CD14-positive monocyte (primary cell): ENCODE results near the gene LYPD1. TPM values are rescaled to one million over a fixed set of nuclear protein-coding genes. Genes with fewer than 3 reads are reported as not detected.

Experiments
- DNase-seq, 3 donors: peaks; one replicate each; pipeline ENCODE4 v3.0.0-alpha.2; 2011 to 2022
- H2AFZ ChIP-seq: 2 replicates; pipeline ENCODE4 v1.6.0; 2012; ENCODE audit warnings: mild to moderate bottlenecking, low read depth, low read length, inconsistent platforms; ENCODE audit not compliant: insufficient read depth, poor library complexity, severe bottlenecking
- H3K27ac ChIP-seq, 2 donors: 1 replicate in 1 of 2; 2 replicates in 1 of 2; pipeline ENCODE4 v1.5.1; 2012 to 2013; ENCODE audit warnings: low read length in 2 of 2, control low read depth in 1 of 2, inconsistent platforms in 1 of 2, low read depth in 1 of 2, mild to moderate bottlenecking in 1 of 2
- H3K27me3 ChIP-seq, 2 donors: one replicate each; pipeline versions ENCODE4 v1.6.0 to v1.6.1; 2011 to 2013; ENCODE audit warnings: low read length in 2 of 2; ENCODE audit not compliant: control insufficient read depth in 2 of 2, insufficient read depth in 2 of 2
- H3K36me3 ChIP-seq, 2 donors: replicated peaks in 1 of 2; 1 replicate in 1 of 2; 2 replicates in 1 of 2; pipeline versions ENCODE4 v1.5.1 to v1.6.1; 2012 to 2013; ENCODE audit warnings: low read length in 2 of 2, control low read depth in 1 of 2, inconsistent platforms in 1 of 2, mild to moderate bottlenecking in 1 of 2; ENCODE audit not compliant: insufficient read depth in 2 of 2, control insufficient read depth in 1 of 2
- H3K4me1 ChIP-seq, 2 donors: 1 replicate in 1 of 2; 2 replicates in 1 of 2; pipeline versions ENCODE4 v1.5.1 to v1.6.1; 2012 to 2013; ENCODE audit warnings: low read length in 2 of 2, control low read depth in 1 of 2, inconsistent platforms in 1 of 2, mild to moderate bottlenecking in 1 of 2, moderate library complexity in 1 of 2; ENCODE audit not compliant: insufficient read depth in 2 of 2, control insufficient read depth in 1 of 2
- H3K4me2 ChIP-seq: replicated peaks from 2 replicates; pipeline ENCODE3; 2012; ENCODE audit warnings: low read length, moderate library complexity, mild to moderate bottlenecking; ENCODE audit not compliant: poor library complexity, severe bottlenecking; ENCODE audit errors: extremely low read depth
- H3K4me3 ChIP-seq, 3 experiments: fragments of 200-600 bp in 1 of 3; sonication (generic) in 1 of 3; replicated peaks in 1 of 3; 1 replicate in 2 of 3; 2 replicates in 1 of 3; pipeline ENCODE4 v1.5.1; 2011 to 2013; ENCODE audit warnings: low read length in 3 of 3, mild to moderate bottlenecking in 3 of 3, control low read depth in 2 of 3, low read depth in 2 of 3, inconsistent platforms in 1 of 3, moderate library complexity in 1 of 3
- H3K79me2 ChIP-seq: 2 replicates; pipeline ENCODE4 v1.6.0; 2012; ENCODE audit warnings: mild to moderate bottlenecking, control low read depth, inconsistent platforms, low read length, moderate library complexity; ENCODE audit not compliant: insufficient read depth
- H3K9ac ChIP-seq: 2 replicates; pipeline ENCODE4 v1.6.0; 2017; ENCODE audit warnings: low read length, mild to moderate bottlenecking; ENCODE audit not compliant: insufficient read depth, poor library complexity, severe bottlenecking
- H3K9me3 ChIP-seq, 2 donors: replicated peaks in 1 of 2; 1 replicate in 1 of 2; 2 replicates in 1 of 2; pipeline versions ENCODE4 v1.5.1 to v1.6.1; 2012 to 2013; ENCODE audit warnings: low read length in 2 of 2, control low read depth in 1 of 2; ENCODE audit not compliant: control insufficient read depth in 1 of 2, insufficient read depth in 1 of 2
- H4K20me1 ChIP-seq: 2 replicates; pipeline ENCODE4 v1.6.0; 2012; ENCODE audit warnings: mild to moderate bottlenecking, low read length, control low read depth, moderate library complexity; ENCODE audit not compliant: insufficient read depth
- H3K27ac Mint-ChIP-seq, 7 donors: one replicate each; pipeline ENCODE4 v1.8.0; 2020; ENCODE audit warnings: mild to moderate bottlenecking in 7 of 7, mixed read lengths in 7 of 7, moderate library complexity in 6 of 7, inconsistent platforms in 2 of 7
- H3K27me3 Mint-ChIP-seq, 3 donors: one replicate each; pipeline ENCODE4 v1.8.0; 2021 to 2022; ENCODE audit warnings: low read depth in 3 of 3, mild to moderate bottlenecking in 3 of 3, mixed read lengths in 3 of 3, moderate library complexity in 3 of 3, inconsistent platforms in 1 of 3
- H3K36me3 Mint-ChIP-seq, 2 donors: one replicate each; pipeline ENCODE4 v1.8.0; 2020; ENCODE audit warnings: mixed read lengths in 2 of 2, inconsistent platforms in 1 of 2, mild to moderate bottlenecking in 1 of 2
- H3K4me1 Mint-ChIP-seq: one replicate; pipeline ENCODE4 v1.8.0; 2020; ENCODE audit warnings: mild to moderate bottlenecking, mixed read lengths
- H3K4me3 Mint-ChIP-seq, 2 donors: one replicate each; pipeline ENCODE4 v1.8.0; 2020; ENCODE audit warnings: mild to moderate bottlenecking in 2 of 2, mixed read lengths in 2 of 2, moderate library complexity in 1 of 2
- H3K9me3 Mint-ChIP-seq, 7 donors: one replicate each; pipeline ENCODE4 v1.8.0; 2020 to 2022; ENCODE audit warnings: mixed read lengths in 7 of 7, mild to moderate bottlenecking in 6 of 7, moderate library complexity in 6 of 7, inconsistent platforms in 2 of 7
- WGBS: methylation state at CpG from one replicate; pipeline ENCODE4 v1.1.5; 2013; ENCODE audit warnings: missing lambda C conversion rate; ENCODE audit not compliant: insufficient coverage; 5-methylcytosine and 5-hydroxymethylcytosine counted together
- intact Hi-C, 2 donors: fragments of 100-400 bp; cut with micrococcal nuclease; formaldehyde crosslinking; loops; one replicate each; pipeline versions ENCODE4 v1.15.0 to v1.15.1; 2023
- polyA plus RNA-seq, 3 donors: library from polyadenylated mRNA; depleted of rRNA in 1 of 3; unstranded in 2 of 3; stranded (reverse) in 1 of 3; fragments of 300-500 nt in 2 of 3; fragments of >200 nt in 1 of 3; fragmentation: Illumina TruSeq in 2 of 3; gene quantifications; 1 replicate in 2 of 3; 2 replicates in 1 of 3; pipeline ENCODE4 v1.2.3, GENCODE V29; 2012 to 2021
- TF ChIP-seq, protein P1 (sequence below): fragments of 200-600 bp; IDR thresholded peaks from one replicate; pipeline ENCODE4 v1.8.0; 2022; ENCODE audit warnings: antibody characterized with exemption, mild to moderate bottlenecking

The LYPD1 gene
- polyA plus RNA-seq, 3 donors = not detected

DNA sequence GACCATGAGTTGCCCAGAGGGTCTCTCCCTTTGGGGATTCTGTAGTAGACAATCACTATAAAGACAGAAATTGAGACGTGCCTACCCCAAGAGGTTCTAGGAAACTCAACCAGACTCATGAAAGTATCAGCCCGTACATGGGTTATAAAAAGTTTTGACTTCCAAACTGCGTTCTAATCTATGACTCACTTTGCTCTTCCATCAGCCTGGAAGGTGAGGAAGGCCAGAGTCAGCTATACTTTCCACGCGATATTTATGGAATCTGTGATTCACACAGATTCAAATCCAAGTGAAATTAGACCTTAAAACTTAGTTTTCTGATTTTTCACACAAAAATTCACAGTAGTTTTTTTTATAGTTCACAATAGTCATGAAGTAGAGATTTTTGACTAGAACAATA, 7.7 kb upstream of the LYPD1 start:
- no peak overlapping the region for H3K9ac ChIP-seq
- TF ChIP-seq, protein P1, sequence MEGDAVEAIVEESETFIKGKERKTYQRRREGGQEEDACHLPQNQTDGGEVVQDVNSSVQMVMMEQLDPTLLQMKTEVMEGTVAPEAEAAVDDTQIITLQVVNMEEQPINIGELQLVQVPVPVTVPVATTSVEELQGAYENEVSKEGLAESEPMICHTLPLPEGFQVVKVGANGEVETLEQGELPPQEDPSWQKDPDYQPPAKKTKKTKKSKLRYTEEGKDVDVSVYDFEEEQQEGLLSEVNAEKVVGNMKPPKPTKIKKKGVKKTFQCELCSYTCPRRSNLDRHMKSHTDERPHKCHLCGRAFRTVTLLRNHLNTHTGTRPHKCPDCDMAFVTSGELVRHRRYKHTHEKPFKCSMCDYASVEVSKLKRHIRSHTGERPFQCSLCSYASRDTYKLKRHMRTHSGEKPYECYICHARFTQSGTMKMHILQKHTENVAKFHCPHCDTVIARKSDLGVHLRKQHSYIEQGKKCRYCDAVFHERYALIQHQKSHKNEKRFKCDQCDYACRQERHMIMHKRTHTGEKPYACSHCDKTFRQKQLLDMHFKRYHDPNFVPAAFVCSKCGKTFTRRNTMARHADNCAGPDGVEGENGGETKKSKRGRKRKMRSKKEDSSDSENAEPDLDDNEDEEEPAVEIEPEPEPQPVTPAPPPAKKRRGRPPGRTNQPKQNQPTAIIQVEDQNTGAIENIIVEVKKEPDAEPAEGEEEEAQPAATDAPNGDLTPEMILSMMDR = no peak
- H3K36me3 ChIP-seq = no peaks in the 10 kb centered on the region
- no peaks in the 10 kb centered on the region for H3K36me3 Mint-ChIP-seq
- no peaks in the 10 kb centered on the region for H3K4me1 ChIP-seq
- no peaks in the 10 kb centered on the region for H3K79me2 ChIP-seq
- peaks cover 0 to 1% (median 0%) of the 10 kb centered on the region in 7 donors for H3K9me3 Mint-ChIP-seq
- H3K4me3 ChIP-seq = no peak overlapping the region
- intact Hi-C loops = no loop called here
- H3K27me3 ChIP-seq = peaks cover 20 to 21% of the 10 kb centered on the region in 2 donors
- no peak overlapping the region for H2AFZ ChIP-seq
- H3K27ac Mint-ChIP-seq = no peak overlapping the region
- no peak for DNase-seq
- H3K4me1 Mint-ChIP-seq = no peaks in the 10 kb centered on the region
- H3K27ac ChIP-seq = no peak overlapping the region
- H3K4me2 ChIP-seq = no peak overlapping the region
- no peaks in the 10 kb centered on the region for H3K9me3 ChIP-seq
- 100% methylated on average over 2 of the region's 5 CpGs for WGBS
- H3K27me3 Mint-ChIP-seq = peaks cover 9 to 21% (median 15%) of the 10 kb centered on the region in 3 donors
- no peak overlapping the region for H3K4me3 Mint-ChIP-seq
- H4K20me1 ChIP-seq = no peaks in the 10 kb centered on the region

DNA sequence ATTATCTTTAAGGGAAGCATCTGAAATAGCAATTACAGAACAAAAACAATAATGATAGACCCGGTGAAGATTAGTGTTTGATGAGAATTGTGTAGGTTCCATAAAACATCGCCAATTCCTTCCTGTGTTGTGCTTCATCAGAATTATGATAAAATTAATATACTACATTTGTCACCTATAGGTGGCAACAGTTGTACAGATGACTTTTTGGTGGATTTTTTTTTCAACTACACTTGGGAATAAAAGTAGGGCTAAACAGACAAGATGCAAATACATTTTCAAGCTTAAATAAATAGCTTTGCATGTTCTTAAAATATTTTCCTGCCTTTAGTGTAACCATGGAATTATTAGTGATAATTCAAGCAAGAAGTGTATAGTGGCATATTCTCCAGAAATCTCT, 7.0 kb upstream of the LYPD1 start:
- Histone ChIP-seq H3K9ac (no peak overlapping the region), H3K36me3 (no peaks in the 10 kb centered on the region), H3K27ac (no peak overlapping the region), H3K9me3 (no peaks in the 10 kb centered on the region), H3K79me2 (no peaks in the 10 kb centered on the region), H2AFZ (no peak overlapping the region), H4K20me1 (no peaks in the 10 kb centered on the region), H3K27me3 (peaks cover 26 to 27% of the 10 kb centered on the region in 2 donors), H3K4me2 (no peak overlapping the region), H3K4me1 (no peaks in the 10 kb centered on the region), H3K4me3 (no peak overlapping the region)
- Mint-ChIP-seq H3K27me3 (peaks cover 13 to 24% (median 21%) of the 10 kb centered on the region in 3 donors), H3K4me3 (no peak overlapping the region), H3K36me3 (no peaks in the 10 kb centered on the region), H3K9me3 (no peaks in the 10 kb centered on the region), H3K4me1 (no peaks in the 10 kb centered on the region), H3K27ac (no peak overlapping the region)
- TF ChIP-seq, protein P1 = no peak
- DNase-seq = no peak
- no CpG with 5 or more reads among the region's 2 CpGs for WGBS
- intact Hi-C loops = no loop called here
